HG02798 (cell line): ENCODE data around the gene RNF207.

Experiments used
- ATAC-seq: cut with Tn5 transposase; IDR thresholded peaks from one replicate; pipeline ENCODE4 v1.9.1; 2021; ENCODE audit warnings: mild to moderate bottlenecking; ENCODE audit not compliant: unreplicated experiment, poor library complexity

Gene RNF207

GRCh38 chr1:6223617-6224016 lies 17.7 kb downstream of the RNF207 start:
- no peak for ATAC-seq

DNA sequence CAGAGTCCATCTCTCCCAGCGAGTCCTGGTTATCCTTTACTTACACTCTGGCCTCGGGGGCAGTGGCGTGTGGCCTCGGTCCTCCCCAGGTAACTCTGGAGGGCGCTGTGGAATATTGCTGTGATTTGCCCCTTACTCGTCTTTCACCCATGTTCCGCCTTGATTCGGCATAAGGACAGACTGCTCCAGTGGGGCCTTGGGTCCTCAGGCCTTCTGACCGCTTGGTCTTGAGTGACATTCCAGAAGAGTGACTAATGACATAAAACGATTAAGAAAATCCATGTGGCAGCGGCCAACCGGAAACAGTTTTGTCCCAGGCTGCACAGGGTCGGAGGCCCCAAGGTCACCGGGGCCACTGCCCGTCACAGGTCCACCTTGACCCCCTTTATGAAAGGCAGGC lies 18.8 kb downstream of the RNF207 start:
- no peak for ATAC-seq

- no peak for ATAC-seq
Measured at GRCh38 chr1:6225651-6226050, 19.7 kb downstream of the RNF207 start.

- no peak for ATAC-seq
Measured at GRCh38 chr1:6233376-6233775, 27.5 kb downstream of the RNF207 start.

DNA sequence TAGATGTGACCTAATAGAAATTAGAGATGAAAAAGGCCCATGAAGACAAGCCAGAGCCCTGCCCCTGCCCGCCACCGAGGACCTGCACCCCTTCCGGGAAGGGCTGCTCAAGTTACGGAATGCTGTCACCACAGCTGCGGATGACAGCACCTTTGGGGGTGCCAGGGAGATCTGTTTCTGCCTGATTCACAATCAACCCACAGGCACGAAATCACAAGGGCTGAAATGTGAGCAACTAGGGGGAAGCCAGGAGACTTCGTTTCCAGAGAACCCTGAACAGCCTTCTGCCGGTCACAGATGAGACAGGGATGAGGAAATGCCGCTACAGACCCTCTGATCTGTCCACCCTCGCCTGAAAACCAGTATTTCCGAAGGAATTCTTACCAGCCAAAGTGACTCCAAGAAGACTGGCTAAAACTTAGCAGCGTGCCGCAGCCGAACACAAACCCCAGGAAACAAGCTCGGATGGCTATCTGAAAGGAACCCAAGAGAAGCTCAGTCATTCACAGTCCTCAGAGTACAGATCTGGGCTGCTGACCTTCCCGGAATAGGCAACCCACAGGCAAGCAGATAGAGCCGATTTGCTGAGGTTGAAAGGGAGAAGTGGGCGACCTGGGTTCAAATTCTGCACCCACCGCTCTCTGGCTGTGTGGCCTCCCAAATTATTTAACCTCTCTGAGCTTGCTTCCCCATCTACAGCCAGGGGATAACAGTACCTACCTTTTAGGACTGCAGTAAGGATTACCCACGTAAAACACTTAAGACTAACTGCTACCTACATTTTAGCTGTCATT lies 28.8 kb downstream of the RNF207 start:
- no peak for ATAC-seq

DNA sequence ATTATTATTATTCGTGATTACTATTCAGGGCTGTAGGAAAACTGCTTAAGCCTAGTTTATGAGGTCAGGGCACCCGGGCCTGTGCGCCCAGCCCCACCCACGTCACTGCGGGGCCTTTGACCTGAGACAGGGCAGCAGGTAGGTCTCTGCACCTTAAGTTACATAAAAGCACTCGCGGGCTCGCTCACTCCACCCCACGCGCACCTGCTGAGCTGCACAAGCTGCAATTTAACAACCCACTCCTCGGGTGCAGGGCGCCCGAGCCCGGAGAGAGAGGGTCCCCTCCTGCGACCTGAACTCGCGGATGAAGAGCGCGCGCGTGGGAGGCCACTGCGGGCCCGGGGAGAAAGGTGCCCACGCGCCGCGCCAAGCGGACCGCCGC lies 29.4 kb downstream of the RNF207 start:
- ATAC-seq = no peak

GRCh38 chr1:6237093-6237492 lies 31.2 kb downstream of the RNF207 start:
- ATAC-seq = no peak

- ATAC-seq = no peak
Measured at GRCh38 chr1:6239213-6239752, 33.4 kb downstream of the RNF207 start.

- no peak for ATAC-seq
Measured at GRCh38 chr1:6239950-6240768, 34.2 kb downstream of the RNF207 start.

GRCh38 chr1:6241107-6241886 lies 35.4 kb downstream of the RNF207 start:
- ATAC-seq = no peak

DNA sequence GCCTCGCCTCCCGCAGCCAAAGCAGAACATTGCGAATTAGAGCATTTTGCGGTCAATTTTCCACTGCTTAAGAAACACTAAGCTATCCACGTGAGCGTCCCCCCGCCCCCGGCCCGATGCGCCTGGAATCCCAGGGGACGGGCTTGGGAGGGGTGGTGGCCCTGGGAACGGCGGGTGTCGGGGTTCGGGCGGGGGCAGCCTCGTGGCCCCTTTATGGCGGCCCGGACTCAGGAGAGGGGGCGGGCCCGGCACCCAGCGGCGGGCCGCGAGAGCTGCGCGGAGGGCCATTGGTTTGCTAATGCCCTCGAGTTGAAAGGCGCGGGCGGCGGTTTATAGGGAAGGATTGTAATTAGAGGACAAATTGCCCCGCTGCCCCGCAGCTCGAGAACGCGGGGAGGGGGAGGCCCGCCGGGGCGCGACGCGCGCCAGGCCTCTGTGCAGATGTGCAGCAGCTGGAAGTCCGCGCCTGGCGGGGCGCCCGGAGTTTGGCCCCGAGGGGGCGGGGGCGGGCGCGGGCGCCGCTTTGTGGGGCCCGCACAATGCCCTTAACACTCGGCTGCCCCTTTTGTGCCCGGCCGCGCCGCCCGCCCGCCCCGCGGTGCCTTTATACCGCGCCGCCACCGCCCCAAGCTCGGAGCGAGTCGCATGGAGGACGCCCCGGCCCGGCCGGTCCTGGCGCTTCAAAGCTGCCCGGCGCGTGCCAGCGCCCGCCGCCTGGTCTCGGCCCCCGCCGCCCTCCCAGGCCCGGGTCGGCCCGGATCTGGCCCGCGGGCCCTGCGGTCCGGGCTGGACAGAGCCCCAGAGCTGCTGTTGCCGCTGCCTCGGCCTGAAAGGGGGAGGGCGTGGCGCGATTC lies 36.2 kb downstream of the RNF207 start:
- no peak for ATAC-seq

DNA sequence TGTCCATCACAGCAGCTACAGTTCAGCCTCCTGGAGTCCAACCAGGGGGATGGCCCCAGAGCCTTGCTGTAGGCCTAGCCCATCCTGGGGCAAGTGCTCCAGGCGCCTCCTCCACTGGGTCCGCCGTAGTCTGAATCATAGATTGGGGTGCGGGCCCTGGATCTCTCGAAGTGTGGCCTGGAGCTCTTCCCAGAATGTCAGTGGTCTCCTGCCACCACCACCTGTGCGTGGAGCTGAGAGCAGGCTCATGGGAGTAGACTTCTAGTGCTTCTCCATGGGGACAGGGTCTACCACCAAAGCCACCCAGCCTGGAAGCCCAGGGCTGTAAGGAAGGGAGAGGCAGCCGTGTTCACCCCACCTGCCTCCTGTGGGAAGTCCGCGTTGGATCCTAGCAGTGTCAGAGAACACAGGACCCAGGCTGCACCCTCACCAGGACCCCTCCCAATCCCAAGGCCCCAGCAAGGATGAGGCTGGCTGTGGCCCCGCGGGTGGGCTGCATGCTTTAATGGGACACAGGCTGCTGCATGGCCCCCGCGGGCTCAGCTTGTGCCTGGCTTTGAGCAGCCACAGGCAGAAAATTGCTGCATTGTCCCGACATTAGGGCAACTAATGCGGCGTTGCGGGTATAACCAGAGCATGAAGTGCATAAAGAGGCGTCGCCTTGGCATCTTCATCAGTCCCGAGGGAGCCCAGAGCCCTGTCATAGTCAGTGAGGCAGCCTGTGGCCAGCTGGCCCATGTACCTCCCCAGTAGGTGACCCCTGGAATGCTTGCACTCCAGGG lies 37.3 kb downstream of the RNF207 start:
- no peak for ATAC-seq

- ATAC-seq = no peak
Measured at GRCh38 chr1:6243993-6244392, 38.1 kb downstream of the RNF207 start, which contains the start of gene HES3. Gene HES3, plus strand, starts transcription at chr1:6244179. Its CDS starts 187 bp downstream, at chr1:6244366.

GRCh38 chr1:6244401-6245049 lies 38.6 kb downstream of the RNF207 start:
- ATAC-seq = no peak

GRCh38 chr1:6245086-6245868 lies 39.4 kb downstream of the RNF207 start:
- peak; percentile 63 for ATAC-seq

DNA sequence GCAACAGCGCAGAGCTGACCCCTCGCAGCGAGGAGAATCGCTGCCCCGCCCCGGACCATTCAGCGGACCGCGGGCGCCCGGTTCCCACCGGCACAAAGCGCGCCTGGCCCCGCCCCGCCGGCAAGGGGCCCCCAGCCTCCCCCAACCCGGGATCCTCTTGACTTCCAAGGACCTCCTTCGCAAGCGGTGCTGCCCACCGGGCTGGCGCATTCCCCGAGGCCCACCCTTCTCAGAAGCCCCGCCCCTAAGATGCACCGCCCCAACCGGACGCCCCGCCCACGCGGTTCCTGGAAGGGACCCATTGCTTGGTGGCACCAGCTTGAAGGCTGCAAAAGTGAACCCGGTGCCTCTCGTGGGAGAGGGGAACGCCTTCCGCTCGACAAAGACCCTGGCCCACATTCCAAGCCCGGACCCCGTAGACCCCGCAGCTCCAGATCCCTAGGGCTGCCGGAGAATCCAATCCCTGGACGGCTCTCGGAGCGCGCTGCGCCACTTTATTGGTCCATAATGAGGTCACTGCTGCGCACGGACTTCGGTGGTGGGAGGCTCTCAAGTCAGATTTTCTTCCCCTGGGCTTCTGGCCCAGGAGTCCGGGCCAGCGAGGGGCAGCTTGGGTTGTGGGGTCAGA lies 40.1 kb downstream of the RNF207 start:
- no peak for ATAC-seq
